Left ventricle myocardium inferior (tissue), 1 donor: Measurements from ENCODE around the gene C2orf49. TPM values are rescaled to one million over a fixed set of nuclear protein-coding genes. Genes with fewer than 3 reads are reported as not detected.
A peak's percentile ranks its signal among the peaks of the same experiment; 100 is the strongest.

Source experiments
- DNase-seq: peaks from one replicate; pipeline ENCODE4 v3.0.0-alpha.2; 2020
- H3K27ac ChIP-seq: fragments of 200-600 bp; replicated peaks from 2 replicates; pipeline ENCODE4 v1.8.0; 2021
- H3K27me3 ChIP-seq: fragments of 200-600 bp; 2 replicates; pipeline ENCODE4 v1.8.0; 2021; ENCODE audit warnings: low read depth
- H3K36me3 ChIP-seq: fragments of 200-600 bp; 2 replicates; pipeline ENCODE4 v1.8.0; 2021
- H3K4me1 ChIP-seq: fragments of 200-600 bp; 2 replicates; pipeline ENCODE4 v1.8.0; 2021
- H3K4me3 ChIP-seq: fragments of 200-600 bp; 2 replicates; pipeline ENCODE4 v1.8.0; 2021; ENCODE audit warnings: mild to moderate bottlenecking, moderate library complexity
- H3K9me3 ChIP-seq: fragments of 200-600 bp; replicated peaks from 2 replicates; pipeline ENCODE4 v1.8.0; 2021
- intact Hi-C: fragments of 100-400 bp; cut with micrococcal nuclease; formaldehyde crosslinking; loops from one replicate; pipeline ENCODE4 v1.11.0; 2022
- total RNA-seq: library from RNA; stranded (reverse); fragmentation: NEBNext Ultra II Directional; extraction: Animal tissue kit (Norgen Biotek cat#: 25700); gene quantifications from one replicate; pipeline ENCODE4 v1.2.1, GENCODE V29; 2021
- TF ChIP-seq, protein P1 (sequence below): fragments of 200-600 bp; IDR thresholded peaks from 2 replicates; pipeline ENCODE4 v1.8.0; 2021; ENCODE audit warnings: antibody characterized with exemption, mild to moderate bottlenecking, borderline replicate concordance
- donor health status: DM: no; HTN: yes; CAD: no; lungs with severe emphysema.

The C2orf49 gene
- total RNA-seq, 1 donor from 2014 or later = 22.7 TPM

DNA sequence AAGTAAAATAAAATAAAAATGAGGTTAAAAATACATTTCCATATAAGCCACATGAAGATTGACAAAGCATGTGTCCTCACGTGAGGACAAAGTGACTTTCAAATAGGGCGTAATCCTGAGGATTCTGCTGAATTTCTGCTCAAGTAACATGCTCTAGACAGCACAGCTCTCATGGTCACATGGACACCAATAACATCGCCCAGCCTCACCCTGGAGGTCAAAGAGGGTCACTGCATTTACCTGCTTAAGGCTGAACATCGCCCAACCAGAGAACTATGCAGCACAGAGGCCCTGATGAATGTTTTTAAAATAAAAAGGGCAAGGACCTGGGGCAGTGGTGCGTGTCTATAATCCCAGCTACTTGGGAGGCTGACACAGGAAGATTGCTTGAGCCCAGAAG is 38.0 kb upstream of the C2orf49 start:
- TF ChIP-seq, protein P1, sequence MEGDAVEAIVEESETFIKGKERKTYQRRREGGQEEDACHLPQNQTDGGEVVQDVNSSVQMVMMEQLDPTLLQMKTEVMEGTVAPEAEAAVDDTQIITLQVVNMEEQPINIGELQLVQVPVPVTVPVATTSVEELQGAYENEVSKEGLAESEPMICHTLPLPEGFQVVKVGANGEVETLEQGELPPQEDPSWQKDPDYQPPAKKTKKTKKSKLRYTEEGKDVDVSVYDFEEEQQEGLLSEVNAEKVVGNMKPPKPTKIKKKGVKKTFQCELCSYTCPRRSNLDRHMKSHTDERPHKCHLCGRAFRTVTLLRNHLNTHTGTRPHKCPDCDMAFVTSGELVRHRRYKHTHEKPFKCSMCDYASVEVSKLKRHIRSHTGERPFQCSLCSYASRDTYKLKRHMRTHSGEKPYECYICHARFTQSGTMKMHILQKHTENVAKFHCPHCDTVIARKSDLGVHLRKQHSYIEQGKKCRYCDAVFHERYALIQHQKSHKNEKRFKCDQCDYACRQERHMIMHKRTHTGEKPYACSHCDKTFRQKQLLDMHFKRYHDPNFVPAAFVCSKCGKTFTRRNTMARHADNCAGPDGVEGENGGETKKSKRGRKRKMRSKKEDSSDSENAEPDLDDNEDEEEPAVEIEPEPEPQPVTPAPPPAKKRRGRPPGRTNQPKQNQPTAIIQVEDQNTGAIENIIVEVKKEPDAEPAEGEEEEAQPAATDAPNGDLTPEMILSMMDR = peak; percentile 8
- intact Hi-C loops = no loop called here
- Histone ChIP-seq H3K36me3 (peaks cover 34% of the 10 kb centered on the region), H3K27ac (no peak overlapping the region), H3K4me3 (no peak overlapping the region), H3K27me3 (no peaks in the 10 kb centered on the region), H3K4me1 (peaks cover 15% of the 10 kb centered on the region), H3K9me3 (no peaks in the 10 kb centered on the region)
- DNase-seq = no peak

DNA sequence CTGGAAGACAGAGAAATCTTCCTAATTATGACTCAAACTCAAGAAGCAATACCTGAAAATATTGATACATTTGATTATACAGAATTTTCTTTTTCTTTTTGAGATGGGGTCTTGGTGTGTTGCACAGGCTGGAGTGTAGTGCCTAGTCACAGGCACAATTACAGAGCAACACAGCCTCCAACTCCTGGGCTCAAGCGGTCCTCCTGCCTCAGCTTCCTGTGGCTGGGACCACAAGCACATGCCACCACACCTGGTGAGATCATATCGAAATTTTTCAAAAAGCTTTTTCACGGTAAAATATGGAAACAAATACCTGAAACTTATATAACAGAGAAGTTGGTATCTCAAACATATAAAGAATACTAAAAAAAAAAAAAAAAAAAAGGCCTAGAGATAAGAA is 35.7 kb upstream of the C2orf49 start:
- no peaks in the 10 kb centered on the region for H3K27me3 ChIP-seq
- H3K4me1 ChIP-seq = no peaks in the 10 kb centered on the region
- TF ChIP-seq, protein P1 = no peak
- intact Hi-C loops = no loop called here
- peaks cover 17% of the 10 kb centered on the region for H3K36me3 ChIP-seq
- no peak for DNase-seq
- no peak overlapping the region for H3K4me3 ChIP-seq
- no peak overlapping the region for H3K27ac ChIP-seq
- no peaks in the 10 kb centered on the region for H3K9me3 ChIP-seq

DNA sequence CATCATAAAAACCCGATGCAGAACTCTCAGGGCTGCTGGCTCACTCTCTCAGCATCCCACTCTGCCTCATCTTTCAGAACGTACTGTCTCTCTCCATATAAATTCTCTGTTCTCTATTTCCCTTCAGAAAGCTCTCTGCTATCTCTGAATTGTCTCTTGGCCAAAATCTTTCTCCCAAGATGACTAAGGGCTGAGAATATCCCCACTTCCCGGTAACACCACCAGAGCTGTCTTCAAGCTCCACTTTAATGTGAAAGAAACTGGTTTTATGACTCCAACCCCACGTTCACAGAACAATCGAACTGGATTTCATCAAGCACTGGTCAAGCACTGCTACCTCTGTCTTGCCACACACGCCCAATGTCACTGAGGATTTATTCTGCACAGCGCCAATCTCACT is 30.2 kb upstream of the C2orf49 start:
- no peak overlapping the region for H3K4me3 ChIP-seq
- H3K9me3 ChIP-seq = no peaks in the 10 kb centered on the region
- H3K36me3 ChIP-seq = peaks cover 14% of the 10 kb centered on the region
- H3K4me1 ChIP-seq = peaks cover 12% of the 10 kb centered on the region
- no peak for DNase-seq
- H3K27ac ChIP-seq = no peak overlapping the region
- H3K27me3 ChIP-seq = no peaks in the 10 kb centered on the region
- intact Hi-C loops = no loop called here
- TF ChIP-seq, protein P1 = no peak

DNA sequence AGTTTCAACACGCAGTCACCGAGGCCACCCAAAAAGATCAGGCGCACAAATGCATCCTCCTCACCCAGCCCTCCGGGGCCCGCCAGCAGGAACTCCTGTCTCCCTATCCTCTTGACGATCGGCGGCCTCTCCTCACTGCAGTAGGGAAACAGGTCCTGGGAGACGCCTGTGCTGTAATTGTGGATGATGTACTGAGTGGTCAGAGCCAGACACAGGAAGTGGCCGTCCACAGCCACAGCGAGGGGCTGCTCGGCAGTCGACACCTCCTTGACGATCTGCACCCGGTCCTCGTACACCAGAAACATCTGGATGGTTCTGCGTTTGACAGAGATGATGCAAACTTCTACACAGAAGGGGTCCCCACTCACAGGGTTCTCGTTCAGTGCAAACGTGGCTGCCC is 29.8 kb upstream of the C2orf49 start:
- intact Hi-C loops = no loop called here
- Histone ChIP-seq H3K4me3 (no peak overlapping the region), H3K27ac (no peak overlapping the region), H3K27me3 (no peaks in the 10 kb centered on the region), H3K9me3 (no peaks in the 10 kb centered on the region), H3K4me1 (peaks cover 12% of the 10 kb centered on the region), H3K36me3 (peaks cover 14% of the 10 kb centered on the region)
- DNase-seq = no peak
- TF ChIP-seq, protein P1 = no peak

DNA sequence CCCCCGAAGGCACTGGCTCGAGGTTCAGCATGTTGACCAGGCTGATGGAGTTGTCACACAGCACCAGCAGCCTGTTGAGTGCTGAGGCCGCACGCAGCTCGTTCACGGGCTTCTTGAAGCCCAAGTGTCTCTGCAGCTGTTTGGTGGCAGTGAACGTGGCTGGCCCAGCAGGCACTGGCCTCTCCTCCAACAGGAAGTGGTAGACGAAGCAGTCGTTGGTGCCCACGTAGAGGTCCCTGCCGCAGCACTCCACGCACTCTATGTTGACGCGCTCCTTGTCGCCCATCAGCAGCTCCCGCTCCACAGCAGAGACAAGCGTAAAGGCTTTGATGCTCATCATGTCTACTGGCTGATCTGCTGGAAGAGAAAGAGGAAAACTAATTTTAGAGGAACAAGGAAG is 29.4 kb upstream of the C2orf49 start:
- Histone ChIP-seq H3K4me3 (no peak overlapping the region), H3K9me3 (no peaks in the 10 kb centered on the region), H3K36me3 (peaks cover 14% of the 10 kb centered on the region), H3K27ac (no peak overlapping the region), H3K27me3 (no peaks in the 10 kb centered on the region), H3K4me1 (peaks cover 12% of the 10 kb centered on the region)
- TF ChIP-seq, protein P1 = no peak
- intact Hi-C loops = no loop called here
- DNase-seq = no peak
